ENCODE data around the gene HSPA4.
A peak's percentile ranks its signal among the peaks of the same experiment; 100 is the strongest.
"Not testable (repeated sequence)": the region's sequence is repeated elsewhere in the genome, so short reads cannot be mapped to it uniquely, and the experiment has no call there.

The HSPA4 gene

DNA sequence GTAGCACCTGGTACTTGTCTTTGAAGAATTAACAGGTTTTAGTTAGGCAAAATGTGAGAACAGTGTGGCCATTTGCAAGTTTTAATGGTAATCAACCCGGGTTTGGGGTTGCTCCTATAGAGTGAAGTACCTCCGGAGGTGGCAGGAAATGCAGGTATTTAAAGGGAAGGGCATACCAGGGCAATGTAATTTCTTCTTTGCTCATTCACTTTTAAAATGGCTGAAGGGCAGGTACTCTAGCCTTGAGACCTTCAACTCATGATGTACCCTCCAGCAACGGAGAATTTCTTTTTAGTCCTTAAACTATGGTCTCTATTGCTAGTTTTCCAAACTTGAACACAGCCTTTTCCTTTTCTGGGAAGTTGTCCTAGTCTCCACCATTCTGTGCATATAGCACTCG lies 1.3 kb upstream of the HSPA4 start:
- DNase-seq (ENCODE audit: low read depth in 2 of 2): no peak

- DNase-seq (ENCODE audit: low read depth in 2 of 2): no peak
Measured at GRCh38 chr5:133051061-133051541, 712 bp upstream of the HSPA4 start.

DNA sequence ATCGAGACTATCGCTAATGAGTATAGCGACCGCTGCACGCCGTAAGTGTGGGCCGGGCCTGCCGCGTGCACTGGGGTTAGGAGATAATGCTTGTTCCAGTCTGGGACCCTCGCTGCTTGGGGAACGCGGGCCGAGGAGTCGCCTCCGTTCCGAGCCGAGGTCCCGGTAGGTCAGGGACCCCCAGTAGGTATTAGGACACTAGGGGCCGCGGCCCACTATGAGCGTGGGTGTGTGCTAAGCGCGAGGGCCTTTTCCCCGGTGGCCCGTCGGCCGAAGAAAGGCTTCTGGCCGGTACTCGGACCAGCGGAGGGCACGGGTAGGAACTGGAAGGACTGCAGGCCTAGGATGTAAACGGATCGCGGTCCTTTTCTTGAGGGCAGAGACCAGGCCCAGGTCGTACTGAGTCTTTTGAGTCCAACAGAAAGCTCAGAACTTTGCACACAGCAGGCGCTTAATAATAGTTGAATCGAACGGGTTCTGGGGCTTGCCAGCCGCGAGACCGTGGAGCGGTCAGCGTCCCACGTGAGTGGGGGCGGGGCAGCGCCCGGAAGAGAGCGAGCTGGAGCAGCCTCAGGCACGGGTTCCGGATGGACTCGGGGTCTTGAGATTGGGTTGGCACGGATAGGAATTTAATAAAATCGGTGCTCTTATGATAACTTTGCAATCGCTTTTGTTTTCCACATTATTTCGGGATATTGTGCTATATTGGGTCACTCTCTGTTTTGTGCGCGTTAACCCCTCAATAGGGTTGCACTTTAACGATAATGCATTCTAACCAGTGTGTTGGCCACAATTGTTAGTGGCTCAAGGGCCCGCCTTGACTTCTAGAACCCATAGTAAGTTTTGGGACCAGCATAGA lies 733 bp downstream of the HSPA4 start:
- DNase-seq (ENCODE audit: low read depth in 2 of 2): no peak

DNA sequence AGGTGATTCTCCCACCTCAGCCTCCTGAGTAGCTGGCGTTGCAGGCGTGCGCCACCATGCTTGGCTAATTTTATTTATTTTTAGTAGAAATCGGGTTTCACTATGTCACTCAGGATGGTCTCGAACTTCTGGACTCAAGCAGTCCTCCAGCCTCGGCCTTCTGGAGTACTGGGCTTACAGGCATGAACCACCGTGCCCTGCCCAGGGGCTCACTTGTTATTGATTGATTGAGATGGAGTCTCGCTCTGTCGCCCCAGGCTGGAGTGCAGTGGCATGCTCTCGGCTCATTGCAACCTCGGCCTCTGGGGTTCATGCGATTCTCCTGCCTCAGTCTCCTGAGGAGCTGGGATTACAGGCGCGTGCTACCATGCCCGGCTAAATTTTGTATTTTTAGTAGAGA lies 1.6 kb downstream of the HSPA4 start:
- no peak for DNase-seq (ENCODE audit: low read depth in 2 of 2)

GRCh38 chr5:133054697-133055471 lies 3.1 kb downstream of the HSPA4 start:
- no peak for DNase-seq (ENCODE audit: low read depth in 2 of 2)

- no peak for DNase-seq (ENCODE audit: low read depth in 2 of 2)
Measured at GRCh38 chr5:133056891-133057290, 5.1 kb downstream of the HSPA4 start.

GRCh38 chr5:133059621-133060020 lies 7.8 kb downstream of the HSPA4 start:
- DNase-seq (ENCODE audit: low read depth in 2 of 2): no peak

DNA sequence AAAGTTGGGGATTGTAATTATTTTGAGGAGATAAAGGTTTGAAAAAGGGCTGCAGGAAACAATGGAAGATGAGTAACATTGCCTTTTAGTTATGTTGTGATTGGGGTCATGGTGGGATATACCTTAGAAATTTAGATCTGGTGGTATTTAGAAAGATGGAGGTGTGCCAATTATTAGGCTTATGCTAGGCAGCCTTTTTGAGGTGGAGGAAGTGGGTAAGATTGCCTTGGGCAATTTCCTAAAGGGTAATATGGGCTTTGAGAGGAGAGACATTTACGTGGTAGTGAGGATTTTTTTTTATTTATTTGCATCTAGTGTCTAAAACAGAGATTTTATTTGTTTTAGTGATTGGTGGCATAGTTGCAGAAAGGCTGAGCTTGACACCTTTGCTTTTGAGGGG lies 10.5 kb downstream of the HSPA4 start:
- DNase-seq (ENCODE audit: low read depth in 2 of 2): no peak

GRCh38 chr5:133063965-133064364 lies 12.2 kb downstream of the HSPA4 start:
- no peak for DNase-seq (ENCODE audit: low read depth in 2 of 2)

DNA sequence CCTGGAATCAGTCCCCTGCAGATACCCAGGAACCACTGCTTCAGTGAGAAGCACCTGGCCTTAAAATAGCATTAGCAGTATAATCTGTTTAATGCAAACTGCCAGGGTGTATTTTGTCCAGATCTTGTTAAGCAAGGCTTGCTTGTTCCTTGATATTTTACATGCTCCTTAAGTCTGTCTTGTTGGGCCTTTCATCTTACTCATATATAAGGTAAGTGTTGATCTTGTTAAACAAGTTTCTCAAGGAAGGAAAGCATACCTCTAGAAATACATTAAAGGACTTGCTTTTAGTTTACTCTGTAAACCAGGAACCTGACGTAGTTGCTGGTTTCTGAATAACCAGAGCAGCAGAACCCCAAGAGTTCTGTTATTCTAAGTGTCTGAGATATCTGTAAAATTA lies 13.7 kb downstream of the HSPA4 start:
- DNase-seq (ENCODE audit: low read depth in 2 of 2): no peak

GRCh38 chr5:133066045-133066444 lies 14.2 kb downstream of the HSPA4 start:
- DNase-seq (ENCODE audit: low read depth in 2 of 2): no peak

- DNase-seq (ENCODE audit: low read depth in 2 of 2): no peak
Measured at GRCh38 chr5:133072021-133072420, 20.2 kb downstream of the HSPA4 start.

DNA sequence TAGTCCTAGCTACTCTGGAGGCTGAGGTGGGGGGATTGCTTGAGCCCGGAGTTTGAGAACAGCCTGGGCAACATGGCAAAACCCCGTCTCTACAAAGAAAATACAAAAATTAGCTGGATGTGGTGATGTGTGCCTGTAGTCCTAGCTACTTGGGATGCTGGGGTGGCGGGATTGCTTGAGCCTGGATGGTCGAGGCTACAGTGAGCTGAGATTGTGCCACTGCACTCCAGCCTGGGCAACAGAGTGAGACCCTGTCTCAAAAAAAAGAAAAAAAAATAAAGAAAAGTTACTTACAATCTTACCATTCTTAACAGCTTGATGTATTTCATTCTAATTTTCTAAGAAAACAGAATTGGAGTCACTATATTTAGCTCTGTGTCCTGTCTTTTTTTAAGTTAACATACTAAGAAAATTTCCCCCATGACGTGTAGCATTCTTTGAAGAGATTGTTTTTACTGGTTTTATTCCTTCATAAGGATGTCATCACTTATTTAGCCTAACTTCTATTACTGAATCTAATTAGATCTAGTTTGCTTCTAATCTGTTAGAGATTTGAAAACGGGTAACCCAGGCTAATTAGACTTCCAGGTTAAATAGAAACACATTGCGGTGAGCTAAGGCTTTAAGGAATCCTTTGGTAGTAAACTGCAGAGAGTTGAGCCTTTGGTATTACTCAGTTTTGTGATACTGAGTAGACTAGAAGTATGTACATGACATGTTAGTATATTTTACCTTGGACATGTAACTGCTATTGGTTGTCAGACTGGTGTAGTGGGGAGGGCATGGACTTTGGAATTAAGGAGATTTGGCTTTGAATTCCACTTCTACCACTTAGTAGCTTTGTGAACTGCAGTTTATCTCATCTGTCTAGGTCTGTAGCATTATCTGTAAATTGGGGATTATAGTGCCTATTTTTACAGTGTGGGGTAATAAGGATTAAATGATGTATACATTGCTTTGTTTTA lies 24.0 kb downstream of the HSPA4 start:
- peak; percentile 36 to 43 for DNase-seq (ENCODE audit: low read depth in 2 of 2)

GRCh38 chr5:133079048-133079447 lies 27.2 kb downstream of the HSPA4 start:
- DNase-seq (ENCODE audit: low read depth in 2 of 2): no peak

DNA sequence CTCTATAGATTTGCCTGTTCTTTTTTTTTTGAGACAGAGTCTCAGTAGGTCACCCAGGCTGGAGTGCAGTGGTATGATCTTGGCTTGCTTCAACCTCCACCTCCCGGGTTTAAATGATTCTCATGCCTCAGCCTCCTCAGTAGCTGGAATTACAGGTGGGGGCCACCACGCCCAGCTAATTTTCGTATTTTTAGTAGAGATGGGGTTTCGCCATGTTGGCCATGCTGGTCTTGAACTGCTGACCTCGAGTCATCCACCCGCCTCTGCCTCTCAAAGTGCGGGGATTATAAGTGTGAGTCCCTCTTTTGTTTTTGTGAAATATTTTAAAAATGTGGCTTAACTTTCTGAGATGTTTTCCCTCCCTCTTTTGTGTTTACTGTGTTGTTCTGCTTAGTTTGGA lies 29.2 kb downstream of the HSPA4 start:
- no peak for DNase-seq (ENCODE audit: low read depth in 2 of 2)

DNA sequence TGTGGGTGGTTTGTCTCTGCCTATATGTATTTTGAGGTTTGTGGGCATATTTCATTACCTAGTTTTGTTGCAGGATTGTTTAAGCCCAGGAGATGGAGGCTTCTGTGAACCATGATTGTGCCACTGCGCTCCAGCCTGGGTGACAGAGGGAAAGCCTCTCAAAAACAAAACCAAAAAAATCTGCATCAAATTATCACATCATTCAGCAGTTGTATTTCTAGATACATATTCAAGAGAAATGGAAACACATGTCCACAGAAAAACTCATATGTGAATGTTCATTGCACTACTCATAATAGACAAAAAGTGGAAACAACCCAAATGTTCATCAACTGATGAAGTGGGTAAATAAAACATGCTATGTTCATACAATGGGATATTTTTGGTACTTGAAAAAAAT lies 29.9 kb downstream of the HSPA4 start:
- peak; percentile 26 for DNase-seq (ENCODE audit: low read depth in 2 of 2)

DNA sequence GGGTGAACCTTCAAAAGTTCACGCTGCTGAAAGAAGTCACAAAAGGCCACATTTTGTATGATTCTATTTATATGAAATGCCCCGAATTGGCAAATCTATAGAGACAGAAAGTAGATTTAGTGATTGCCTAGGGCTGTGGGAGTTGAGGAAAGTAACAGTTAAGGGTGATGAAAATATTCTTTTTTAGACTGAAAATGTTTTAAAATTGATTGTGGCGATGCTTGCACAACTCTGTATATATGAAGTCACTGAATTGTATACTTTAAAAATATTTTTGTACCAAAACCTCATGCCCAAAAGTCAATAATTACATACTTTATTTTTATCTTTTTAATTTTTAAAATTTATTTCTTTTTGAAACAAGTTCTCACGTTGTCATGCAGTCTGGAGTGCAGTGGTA lies 30.3 kb downstream of the HSPA4 start:
- DNase-seq (ENCODE audit: low read depth in 2 of 2): no peak

GRCh38 chr5:133083901-133084300 lies 32.1 kb downstream of the HSPA4 start:
- peak; percentile 8 to 11 for DNase-seq (ENCODE audit: low read depth in 2 of 2)

GRCh38 chr5:133085171-133085570 lies 33.4 kb downstream of the HSPA4 start:
- not testable (repeated sequence) for DNase-seq (ENCODE audit: low read depth in 2 of 2)

DNA sequence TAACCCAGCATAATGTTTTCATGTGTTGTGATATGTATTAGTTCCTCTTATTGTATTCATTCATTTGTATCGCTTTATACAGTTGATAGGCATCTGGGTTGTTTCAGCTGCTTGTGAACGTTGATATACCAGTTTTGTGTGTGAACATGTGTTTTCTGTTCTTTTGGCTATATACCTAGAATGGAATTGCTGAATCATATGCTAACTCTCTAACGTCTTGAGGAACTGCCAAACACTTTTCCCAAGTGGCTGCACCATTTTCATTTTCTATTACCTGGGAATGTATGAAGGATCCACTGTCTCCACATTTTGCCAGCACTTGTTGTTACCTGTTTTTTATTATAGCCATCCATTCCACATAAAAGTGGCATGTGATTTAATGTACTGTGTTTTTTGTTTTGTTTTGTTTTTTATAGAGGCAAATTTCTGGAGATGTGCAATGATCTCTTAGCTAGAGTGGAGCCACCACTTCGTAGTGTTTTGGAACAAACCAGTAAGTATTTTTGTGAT lies 34.6 kb downstream of the HSPA4 start:
- DNase-seq (ENCODE audit: low read depth in 2 of 2): peak in 1 of 2 experiments; percentile 4

- no peak for DNase-seq (ENCODE audit: low read depth in 2 of 2)
Measured at GRCh38 chr5:133088064-133088463, 36.3 kb downstream of the HSPA4 start.

DNA sequence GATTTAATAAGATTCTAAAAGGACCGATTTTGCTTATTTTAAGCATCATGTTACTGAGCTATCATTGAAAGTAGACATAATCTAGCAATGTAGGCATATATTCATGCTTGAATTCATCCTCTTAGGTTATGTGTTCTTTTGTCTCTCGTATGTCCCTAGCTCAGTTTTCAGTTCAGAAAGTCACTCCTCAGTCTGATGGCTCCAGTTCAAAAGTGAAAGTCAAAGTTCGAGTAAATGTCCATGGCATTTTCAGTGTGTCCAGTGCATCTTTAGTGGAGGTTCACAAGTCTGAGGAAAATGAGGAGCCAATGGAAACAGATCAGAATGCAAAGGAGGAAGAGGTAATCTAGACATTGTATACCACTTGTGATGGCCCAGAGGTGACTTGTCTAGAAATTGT lies 39.2 kb downstream of the HSPA4 start:
- DNase-seq (ENCODE audit: low read depth in 2 of 2): no peak
